KOPT-K1 (cell line): ENCODE data around the gene RNF17.

Experiments used
- H3K27ac ChIP-seq: fragments of 200-600 bp; sonication (generic); 2 replicates; pipeline ENCODE4 v1.5.1; 2016; ENCODE audit warnings: antibody characterized with exemption, mild to moderate bottlenecking, low read depth, low read length; ENCODE audit not compliant: poor library complexity, severe bottlenecking
- H3K36me3 ChIP-seq: fragments of 200-600 bp; sonication (generic); 2 replicates; pipeline ENCODE4 v1.5.1; 2017; ENCODE audit warnings: antibody characterized with exemption, mild to moderate bottlenecking, low read length, moderate library complexity; ENCODE audit not compliant: insufficient read depth
- H3K9me3 ChIP-seq: fragments of 200-600 bp; sonication (generic); 2 replicates; pipeline ENCODE4 v1.5.1; 2017; ENCODE audit warnings: antibody characterized with exemption, low read length, mild to moderate bottlenecking; ENCODE audit not compliant: insufficient read depth, poor library complexity, severe bottlenecking

Gene RNF17

GRCh38 chr13:24893863-24894262 lies 129.9 kb downstream of the RNF17 start:
- H3K27ac ChIP-seq = no peak overlapping the region
- no peaks in the 10 kb centered on the region for H3K9me3 ChIP-seq
- H3K36me3 ChIP-seq = peaks cover 77% of the 10 kb centered on the region

GRCh38 chr13:24894277-24894971 lies 130.5 kb downstream of the RNF17 start:
- Histone ChIP-seq H3K36me3 (peaks cover 79% of the 10 kb centered on the region), H3K27ac (no peak overlapping the region), H3K9me3 (no peaks in the 10 kb centered on the region)

GRCh38 chr13:24894972-24895300 lies 131.0 kb downstream of the RNF17 start:
- Histone ChIP-seq H3K27ac (no peak overlapping the region), H3K36me3 (peaks cover 79% of the 10 kb centered on the region), H3K9me3 (no peaks in the 10 kb centered on the region)

- peaks cover 79% of the 10 kb centered on the region for H3K36me3 ChIP-seq
- H3K27ac ChIP-seq = no peak overlapping the region
- no peaks in the 10 kb centered on the region for H3K9me3 ChIP-seq
Observed at GRCh38 chr13:24896061-24896460, 132.1 kb downstream of the RNF17 start.

GRCh38 chr13:24897293-24897692 lies 133.3 kb downstream of the RNF17 start:
- Histone ChIP-seq H3K36me3 (peaks cover 67% of the 10 kb centered on the region), H3K27ac (no peak overlapping the region), H3K9me3 (no peaks in the 10 kb centered on the region)

- no peaks in the 10 kb centered on the region for H3K9me3 ChIP-seq
- H3K27ac ChIP-seq = no peak overlapping the region
- H3K36me3 ChIP-seq = peaks cover 59% of the 10 kb centered on the region
Observed at GRCh38 chr13:24899601-24900000, 135.6 kb downstream of the RNF17 start.

- peaks cover 68% of the 10 kb centered on the region for H3K36me3 ChIP-seq
- H3K27ac ChIP-seq = no peak overlapping the region
- no peaks in the 10 kb centered on the region for H3K9me3 ChIP-seq
Observed at GRCh38 chr13:24900507-24900906, 136.5 kb downstream of the RNF17 start.

GRCh38 chr13:24905242-24905641 lies 141.3 kb downstream of the RNF17 start:
- no peaks in the 10 kb centered on the region for H3K9me3 ChIP-seq
- peaks cover 72% of the 10 kb centered on the region for H3K36me3 ChIP-seq
- no peak overlapping the region for H3K27ac ChIP-seq

GRCh38 chr13:24906268-24906667 lies 142.3 kb downstream of the RNF17 start:
- Histone ChIP-seq H3K36me3 (peaks cover 73% of the 10 kb centered on the region), H3K27ac (no peak overlapping the region), H3K9me3 (no peaks in the 10 kb centered on the region)

GRCh38 chr13:24910502-24911132 lies 146.6 kb downstream of the RNF17 start:
- no peak overlapping the region for H3K27ac ChIP-seq
- H3K9me3 ChIP-seq = no peaks in the 10 kb centered on the region
- H3K36me3 ChIP-seq = peaks cover 57% of the 10 kb centered on the region

GRCh38 chr13:24911133-24911908 lies 147.4 kb downstream of the RNF17 start:
- no peaks in the 10 kb centered on the region for H3K9me3 ChIP-seq
- peaks cover 50% of the 10 kb centered on the region for H3K36me3 ChIP-seq
- H3K27ac ChIP-seq = no peak overlapping the region

GRCh38 chr13:24916464-24916863 lies 152.5 kb downstream of the RNF17 start:
- Histone ChIP-seq H3K9me3 (no peaks in the 10 kb centered on the region), H3K36me3 (peaks cover 6% of the 10 kb centered on the region; the same call in 1 of the 2 replicates), H3K27ac (no peak overlapping the region)

- Histone ChIP-seq H3K36me3 (0 out of 2 replicates have a peak, but pooled peaks cover 4% of the 10 kb centered on the region), H3K9me3 (no peaks in the 10 kb centered on the region), H3K27ac (no peak overlapping the region)
Observed at GRCh38 chr13:24921003-24921402, 157.0 kb downstream of the RNF17 start.

GRCh38 chr13:24921881-24922280 lies 157.9 kb downstream of the RNF17 start:
- Histone ChIP-seq H3K36me3 (0 out of 2 replicates have a peak, but pooled peaks cover 4% of the 10 kb centered on the region), H3K27ac (peak overlapping the region; percentile 71)

GRCh38 chr13:24922387-24922744 lies 158.4 kb downstream of the RNF17 start:
- 0 out of 2 replicates have a peak, but pooled peaks cover 4% of the 10 kb centered on the region for H3K36me3 ChIP-seq
- H3K9me3 ChIP-seq = no peaks in the 10 kb centered on the region
- H3K27ac ChIP-seq = peak overlapping the region; percentile 71

More at GRCh38 chr13:24921881-24922280, 157.9 kb downstream of the RNF17 start:
- no peaks in the 10 kb centered on the region for H3K9me3 ChIP-seq
